ENCODE measurements around the gene MEIOSIN.
A peak's percentile ranks its signal among the peaks of the same experiment; 100 is the strongest.
"Not testable (repeated sequence)": the region's sequence is repeated elsewhere in the genome, so short reads cannot be mapped to it uniquely, and the experiment has no call there.

The MEIOSIN gene

GRCh38 chr19:45780448-45781213, 47.4 kb downstream of the MEIOSIN start:
- DNase-seq (ENCODE audit: low spot score) = no peak

GRCh38 chr19:45781214-45782161, 48.2 kb downstream of the MEIOSIN start:
- no peak for DNase-seq (ENCODE audit: low spot score)

GRCh38 chr19:45782162-45782691, 49.0 kb downstream of the MEIOSIN start, which contains the start of gene DMPK:
Gene DMPK, minus strand, starts transcription at chr19:45782490. Its CDS starts 138 bp downstream, at chr19:45782352.
- DNase-seq (ENCODE audit: low spot score) = no peak

- no peak for DNase-seq (ENCODE audit: low spot score)
Observed at GRCh38 chr19:45782820-45783785, 49.9 kb downstream of the MEIOSIN start.

GRCh38 chr19:45784096-45784495, 50.9 kb downstream of the MEIOSIN start:
- DNase-seq (ENCODE audit: low spot score) = no peak

- DNase-seq (ENCODE audit: low spot score) = no peak
Observed at GRCh38 chr19:45785097-45785496, 51.9 kb downstream of the MEIOSIN start.

GRCh38 chr19:45785781-45786532, 52.7 kb downstream of the MEIOSIN start:
- no peak for DNase-seq (ENCODE audit: low spot score)

- DNase-seq (ENCODE audit: low spot score) = no peak
Observed at GRCh38 chr19:45786533-45786894, 53.3 kb downstream of the MEIOSIN start.

- no peak for DNase-seq (ENCODE audit: low spot score)
Observed at GRCh38 chr19:45789035-45789786, 56.0 kb downstream of the MEIOSIN start.

- no peak for DNase-seq (ENCODE audit: low spot score)
Observed at GRCh38 chr19:45790942-45791341, 57.7 kb downstream of the MEIOSIN start.

- DNase-seq (ENCODE audit: low spot score) = no peak
Observed at GRCh38 chr19:45791744-45792469, 58.7 kb downstream of the MEIOSIN start.

- DNase-seq (ENCODE audit: low spot score) = peak; percentile 99
Observed at GRCh38 chr19:45792470-45793177, 59.4 kb downstream of the MEIOSIN start, which contains the start of gene DMWD. Gene DMWD, minus strand, starts transcription at chr19:45792845. Its CDS starts 89 bp downstream, at chr19:45792756.

- no peak for DNase-seq (ENCODE audit: low spot score)
Observed at GRCh38 chr19:45793178-45793564, 59.9 kb downstream of the MEIOSIN start.

GRCh38 chr19:45793876-45794275, 60.6 kb downstream of the MEIOSIN start:
- DNase-seq (ENCODE audit: low spot score) = no peak

- DNase-seq (ENCODE audit: low spot score) = no peak
Observed at GRCh38 chr19:45794627-45795026, 61.4 kb downstream of the MEIOSIN start.

GRCh38 chr19:45798995-45799517, 65.8 kb downstream of the MEIOSIN start:
- peak; percentile 90 for DNase-seq (ENCODE audit: low spot score)

GRCh38 chr19:45799541-45799940, 66.3 kb downstream of the MEIOSIN start:
- DNase-seq (ENCODE audit: low spot score) = not testable (repeated sequence)

- DNase-seq (ENCODE audit: low spot score) = no peak
Observed at GRCh38 chr19:45800070-45800553, 66.9 kb downstream of the MEIOSIN start.

All from D341Med (cell line).